HG02623 (cell line): ENCODE results near the gene CYP4B1.
"Not testable (repeated sequence)": the region's sequence is repeated elsewhere in the genome, so short reads cannot be mapped to it uniquely, and the experiment has no call there.

Experiments
- ATAC-seq: cut with Tn5 transposase; IDR thresholded peaks from one replicate; pipeline ENCODE4 v1.9.1; 2021; ENCODE audit warnings: moderate library complexity; ENCODE audit not compliant: unreplicated experiment

The CYP4B1 gene

DNA sequence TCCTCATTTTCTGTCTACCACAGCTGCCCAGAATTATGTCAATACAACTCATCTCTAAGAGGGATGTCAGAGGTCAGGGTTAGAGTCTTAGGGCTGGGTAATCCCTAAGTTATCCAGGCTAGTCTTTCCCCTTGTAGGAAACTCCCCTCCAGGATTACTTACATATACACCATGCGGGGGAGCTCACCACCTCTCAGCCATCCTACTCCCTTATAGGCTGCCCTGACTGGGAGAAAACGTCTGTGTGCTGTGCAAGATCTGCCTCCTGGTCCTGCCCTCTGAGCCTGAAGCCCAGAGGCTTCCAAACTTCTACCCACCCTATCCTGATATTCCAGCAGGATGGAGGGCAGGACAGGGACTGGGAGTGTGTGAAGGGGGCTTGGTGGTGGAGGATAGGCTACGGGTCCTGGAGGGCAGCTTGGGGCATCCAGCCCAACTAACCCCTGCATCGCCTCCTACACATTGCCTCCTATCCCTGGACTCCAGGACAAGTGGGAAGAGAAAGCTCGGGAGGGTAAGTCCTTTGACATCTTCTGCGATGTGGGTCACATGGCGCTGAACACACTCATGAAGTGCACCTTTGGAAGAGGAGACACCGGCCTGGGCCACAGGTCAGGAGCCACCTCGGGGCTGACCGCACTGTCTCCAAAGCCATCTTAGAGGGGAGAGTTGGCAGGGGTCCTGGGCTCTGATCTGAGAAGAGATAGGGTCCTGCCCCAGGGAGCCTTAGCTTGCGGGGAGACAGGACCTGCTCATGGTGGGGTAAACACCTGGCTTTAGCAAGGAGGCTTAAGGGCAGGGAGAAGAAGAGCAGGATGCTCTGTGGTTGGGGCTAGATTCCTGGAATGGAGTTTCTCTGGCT is 14.4 kb downstream of the CYP4B1 start:
- no peak for ATAC-seq

DNA sequence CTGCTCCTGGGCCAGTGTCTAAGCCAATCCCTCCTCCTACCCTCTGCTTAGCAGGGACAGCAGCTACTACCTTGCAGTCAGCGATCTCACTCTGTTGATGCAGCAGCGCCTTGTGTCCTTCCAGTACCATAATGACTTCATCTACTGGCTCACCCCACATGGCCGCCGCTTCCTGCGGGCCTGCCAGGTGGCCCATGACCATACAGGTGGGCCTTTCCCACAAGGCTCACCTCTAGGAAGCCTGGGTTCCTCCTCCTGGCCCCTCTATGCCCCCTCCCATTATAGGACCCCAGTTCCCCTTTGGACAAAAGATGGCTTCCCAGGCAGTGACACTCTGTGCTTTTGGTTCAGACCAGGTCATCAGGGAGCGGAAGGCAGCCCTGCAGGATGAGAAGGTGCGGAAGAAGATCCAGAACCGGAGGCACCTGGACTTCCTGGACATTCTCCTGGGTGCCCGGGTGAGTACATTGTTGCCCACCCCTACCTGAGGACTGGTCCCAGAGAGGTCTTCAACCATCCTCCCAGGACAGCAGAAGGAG is 15.1 kb downstream of the CYP4B1 start:
- ATAC-seq: no peak

DNA sequence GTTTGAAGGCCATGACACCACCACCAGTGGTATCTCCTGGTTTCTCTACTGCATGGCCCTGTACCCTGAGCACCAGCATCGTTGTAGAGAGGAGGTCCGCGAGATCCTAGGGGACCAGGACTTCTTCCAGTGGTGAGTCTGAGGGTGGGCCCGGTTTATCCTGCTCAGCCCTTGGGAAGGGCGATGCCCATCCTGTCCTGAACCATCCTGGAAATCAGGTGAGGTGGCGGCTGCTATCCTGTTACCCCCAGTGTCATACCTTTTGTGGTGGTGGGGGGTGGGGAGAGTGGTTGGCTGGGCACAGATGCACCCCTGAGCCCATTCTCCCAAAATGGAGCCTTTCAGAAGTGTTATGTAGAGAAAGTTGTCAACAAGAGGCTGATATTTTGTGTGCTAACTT is 16.3 kb downstream of the CYP4B1 start:
- no peak for ATAC-seq

DNA sequence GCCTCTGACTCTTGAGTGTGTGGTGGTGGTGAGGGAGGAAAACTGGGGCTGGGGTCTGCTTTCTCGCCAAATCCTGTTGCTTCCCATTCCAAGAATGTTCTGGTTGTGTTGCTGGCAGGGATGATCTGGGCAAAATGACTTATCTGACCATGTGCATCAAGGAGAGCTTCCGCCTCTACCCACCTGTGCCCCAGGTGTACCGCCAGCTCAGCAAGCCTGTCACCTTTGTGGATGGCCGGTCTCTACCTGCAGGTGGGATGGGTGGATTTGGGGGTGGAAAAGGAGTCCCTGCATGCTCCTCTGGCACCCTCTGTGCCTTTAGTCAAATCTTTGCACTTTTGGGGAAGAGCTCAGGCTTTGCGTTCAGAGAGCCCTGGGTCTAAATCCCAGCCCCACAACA is 18.1 kb downstream of the CYP4B1 start:
- no peak for ATAC-seq

DNA sequence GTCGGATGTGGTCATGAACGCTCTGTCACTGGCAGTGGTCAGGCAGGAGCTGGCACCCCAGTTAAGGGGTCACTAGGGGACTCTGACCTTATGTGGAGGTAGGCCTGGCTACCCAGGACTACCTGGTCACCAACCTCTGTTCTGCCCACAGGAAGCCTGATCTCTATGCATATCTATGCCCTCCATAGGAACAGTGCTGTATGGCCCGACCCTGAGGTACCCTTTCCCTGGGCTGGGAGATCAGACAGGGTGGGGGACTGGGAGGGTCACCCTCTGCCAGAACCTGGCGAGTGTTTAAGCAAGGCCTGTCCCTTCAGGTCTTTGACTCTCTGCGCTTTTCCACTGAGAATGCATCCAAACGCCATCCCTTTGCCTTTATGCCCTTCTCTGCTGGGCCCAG is 19.0 kb downstream of the CYP4B1 start:
- ATAC-seq: no peak

DNA sequence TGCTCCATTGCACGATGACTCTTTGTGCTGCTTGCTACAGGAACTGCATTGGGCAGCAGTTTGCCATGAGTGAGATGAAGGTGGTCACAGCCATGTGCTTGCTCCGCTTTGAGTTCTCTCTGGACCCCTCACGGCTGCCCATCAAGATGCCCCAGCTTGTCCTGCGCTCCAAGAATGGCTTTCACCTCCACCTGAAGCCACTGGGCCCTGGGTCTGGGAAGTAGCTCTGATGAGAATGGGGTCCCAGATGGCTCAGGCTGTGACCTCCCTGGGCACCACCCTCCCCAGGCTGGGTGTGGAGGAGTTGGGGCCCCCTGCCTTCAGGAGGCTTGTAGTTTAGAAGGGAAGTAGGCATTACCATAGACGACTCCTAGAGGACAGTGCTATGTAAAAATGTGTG is 19.7 kb downstream of the CYP4B1 start:
- no peak for ATAC-seq

DNA sequence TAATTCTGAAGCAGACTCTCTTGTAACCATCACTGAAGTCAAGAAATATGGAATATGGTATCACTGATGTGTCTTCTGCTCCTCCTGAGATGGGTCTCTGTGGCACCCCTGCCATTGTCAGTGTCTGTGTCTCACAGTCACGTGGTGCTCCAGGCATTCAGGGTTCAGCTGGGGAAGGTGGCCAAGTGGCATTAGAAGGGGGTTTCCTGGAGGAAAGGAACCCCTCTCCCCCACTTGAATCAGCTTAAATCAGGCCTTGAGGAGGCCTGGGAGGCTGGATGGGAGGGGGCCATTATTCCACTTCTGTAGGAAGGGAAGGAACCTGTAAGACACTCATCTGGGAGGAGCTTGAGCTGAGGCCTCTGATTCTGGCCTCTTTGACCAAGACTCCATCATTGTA is 20.5 kb downstream of the CYP4B1 start:
- ATAC-seq: no peak

DNA sequence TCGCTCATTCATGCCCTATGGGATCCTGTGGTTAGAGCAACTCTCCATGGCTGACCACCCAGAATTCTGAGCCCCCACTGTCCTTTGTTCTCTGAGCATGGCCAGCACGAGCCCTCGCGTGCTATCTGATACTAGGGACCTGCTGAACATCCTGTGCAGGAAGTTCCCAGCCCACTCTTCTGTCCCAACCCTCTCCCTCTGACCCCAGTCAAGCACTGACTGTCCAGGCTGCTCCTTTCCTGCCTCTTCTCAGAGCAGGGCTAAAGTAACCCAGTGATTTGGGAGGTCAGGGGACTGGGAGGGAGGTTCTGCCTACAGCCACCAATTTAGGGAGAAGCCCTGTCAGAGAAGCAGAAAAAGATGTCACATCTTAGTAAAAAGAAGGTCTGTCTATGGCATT is 21.2 kb downstream of the CYP4B1 start:
- no peak for ATAC-seq

DNA sequence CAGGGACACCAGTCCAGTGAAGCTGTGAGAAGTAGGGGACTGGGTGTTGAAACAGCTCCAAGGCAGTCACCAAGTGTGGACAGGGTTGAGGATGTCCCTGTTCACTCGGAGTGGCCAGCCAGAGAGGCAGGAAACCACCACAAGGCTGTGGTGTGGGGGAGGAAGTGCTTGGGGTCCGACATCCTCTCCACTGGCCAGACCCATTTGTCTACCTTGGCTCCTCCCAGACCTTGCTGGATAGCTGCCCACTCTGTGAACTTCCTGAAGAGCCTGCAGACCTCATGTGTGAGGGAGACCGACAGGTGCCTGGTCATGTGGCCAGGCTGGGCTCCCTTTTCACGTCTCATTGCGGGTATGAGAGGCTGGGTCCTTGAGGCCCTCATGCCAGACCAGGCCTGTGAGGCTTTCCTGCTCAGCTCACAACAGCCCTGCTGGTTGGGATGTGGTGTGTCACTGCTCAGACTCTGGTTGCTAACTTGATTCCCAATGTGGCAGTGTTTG is 21.8 kb downstream of the CYP4B1 start:
- ATAC-seq: no peak

DNA sequence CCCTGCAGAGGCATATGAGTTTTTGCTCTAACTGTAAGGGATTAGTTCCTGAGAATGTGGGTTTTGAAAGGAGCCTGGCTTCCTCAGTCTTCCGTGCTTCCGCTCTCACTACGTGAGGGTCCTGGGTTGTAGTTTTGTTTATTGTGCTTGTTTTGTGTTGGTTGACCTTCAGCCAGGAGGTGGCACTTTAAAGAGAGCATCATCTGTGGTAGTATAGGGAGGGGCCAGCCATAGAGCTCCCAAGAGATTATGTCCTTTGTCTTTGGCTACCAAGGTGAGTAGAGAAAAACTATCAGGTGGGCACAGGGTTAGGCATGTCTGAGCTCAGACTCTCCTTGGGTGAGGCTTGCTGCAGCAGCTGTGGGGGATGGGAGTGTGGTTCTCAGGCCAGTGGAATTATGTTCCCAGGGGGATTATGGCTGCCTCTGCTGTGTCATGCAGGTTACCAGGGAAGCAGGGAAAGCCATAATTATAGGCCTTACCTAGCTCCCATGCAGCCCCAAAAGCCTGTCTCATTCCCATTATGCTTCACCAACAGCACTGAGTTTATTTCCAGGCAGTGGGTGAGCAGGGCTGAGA is 23.5 kb downstream of the CYP4B1 start:
- no peak for ATAC-seq

DNA sequence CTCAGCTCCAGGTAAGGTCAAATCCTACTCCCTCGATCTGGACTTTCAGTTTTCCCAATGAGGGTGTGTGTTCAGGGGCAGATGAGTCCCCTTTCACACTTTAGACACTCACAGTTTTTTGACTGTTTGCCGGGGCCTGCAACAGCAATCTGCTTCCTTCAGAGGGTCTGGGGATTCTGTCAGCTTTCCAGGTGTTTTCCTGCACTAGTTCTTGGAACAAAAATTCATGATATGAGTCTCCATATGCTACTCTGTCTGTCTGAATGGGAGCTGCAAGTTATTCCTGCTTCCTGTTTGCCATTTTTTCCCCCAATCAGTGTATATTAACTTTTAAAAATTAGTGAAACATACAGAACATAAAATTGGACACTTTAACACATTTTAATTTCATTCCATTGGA is 24.3 kb downstream of the CYP4B1 start:
- no peak for ATAC-seq

DNA sequence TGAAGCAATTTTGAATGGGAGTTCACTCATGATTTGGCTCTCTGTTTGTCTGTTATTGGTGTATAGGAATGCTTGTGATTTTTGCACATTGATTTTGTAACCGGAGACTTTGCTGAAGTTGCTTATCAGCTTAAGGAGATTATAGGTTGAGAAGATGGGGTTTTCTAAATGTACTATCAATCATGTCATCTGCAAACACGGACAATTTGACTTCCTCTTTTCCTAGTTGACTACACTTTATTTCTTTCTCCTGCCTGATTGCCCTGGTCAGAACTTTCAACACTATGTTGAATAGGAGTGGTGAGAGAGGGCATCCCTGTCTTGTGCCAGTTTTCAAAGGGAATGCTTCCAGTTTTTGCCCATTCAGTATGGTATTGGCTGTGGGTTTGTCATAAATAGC is 28.0 kb downstream of the CYP4B1 start:
- not testable (repeated sequence) for ATAC-seq

DNA sequence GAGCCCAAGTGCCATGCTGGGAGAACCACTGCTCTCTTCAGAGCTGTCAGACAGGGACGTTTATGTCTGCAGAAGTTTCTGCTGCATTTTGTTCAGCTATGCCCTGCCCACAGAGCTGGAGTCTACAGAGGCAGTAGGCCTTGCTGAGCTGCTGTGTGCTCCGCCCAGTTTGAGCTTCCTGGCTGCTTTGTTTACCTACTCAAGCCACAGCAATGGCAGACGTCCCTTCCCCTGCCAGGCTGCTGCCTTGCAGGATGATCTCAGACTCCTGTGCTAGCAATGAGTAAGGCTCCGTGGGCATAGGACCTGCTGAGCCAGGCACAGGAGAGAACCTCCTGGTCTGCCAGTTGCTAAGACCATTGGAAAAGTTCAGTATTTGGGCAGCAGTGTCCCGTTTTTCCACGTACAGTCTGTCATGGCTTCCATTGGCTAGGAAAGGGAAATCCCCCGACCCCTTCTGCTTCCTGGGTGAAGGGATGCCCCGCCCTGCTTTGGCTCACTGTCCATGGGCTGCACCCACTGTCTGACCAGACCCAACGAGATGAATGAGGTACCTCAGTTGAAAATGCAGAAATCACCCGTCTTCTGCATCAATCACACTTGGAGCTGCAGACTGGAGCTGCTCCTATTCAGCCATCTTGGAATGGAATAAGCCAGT is 31.9 kb downstream of the CYP4B1 start:
- ATAC-seq: no peak

DNA sequence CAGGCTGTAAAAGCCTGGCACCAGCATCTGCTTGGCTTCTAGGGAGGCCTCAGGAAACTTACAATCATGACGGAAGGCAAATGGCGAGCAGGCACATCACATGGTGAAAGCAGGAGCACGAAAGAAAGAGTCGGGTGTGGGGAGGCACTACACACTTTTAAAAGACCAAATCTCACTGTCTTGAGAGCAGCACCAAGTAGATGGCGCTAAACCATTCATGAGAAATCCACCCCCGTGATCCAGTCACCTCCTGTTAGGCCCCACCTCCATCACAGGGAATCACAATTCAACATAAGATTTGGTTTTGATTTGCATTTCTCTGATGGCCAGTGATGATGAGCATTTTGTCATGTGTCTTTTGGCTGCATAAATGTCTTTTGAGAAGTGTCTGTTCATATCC is 36.6 kb downstream of the CYP4B1 start:
- ATAC-seq: not testable (repeated sequence)

DNA sequence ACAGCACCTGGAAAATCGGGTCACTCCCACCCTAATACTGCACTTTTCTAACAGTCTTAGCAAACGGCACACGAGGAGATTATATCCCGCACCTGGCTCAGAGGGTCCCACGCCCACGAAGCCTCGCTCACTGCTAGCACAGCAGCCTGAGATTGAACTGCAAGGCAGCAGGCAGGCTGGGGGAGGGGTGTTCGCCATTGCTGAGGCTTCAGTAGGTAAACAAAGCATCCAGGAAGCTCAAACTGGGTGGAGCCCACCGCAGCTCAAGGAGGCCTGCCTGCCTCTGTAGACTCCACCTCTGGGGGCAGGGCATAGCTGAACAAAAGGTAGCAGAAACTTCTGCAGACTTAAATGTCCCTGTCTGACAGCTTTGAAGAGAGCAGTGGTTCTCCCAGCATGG is 47.5 kb downstream of the CYP4B1 start:
- ATAC-seq: not testable (repeated sequence)

DNA sequence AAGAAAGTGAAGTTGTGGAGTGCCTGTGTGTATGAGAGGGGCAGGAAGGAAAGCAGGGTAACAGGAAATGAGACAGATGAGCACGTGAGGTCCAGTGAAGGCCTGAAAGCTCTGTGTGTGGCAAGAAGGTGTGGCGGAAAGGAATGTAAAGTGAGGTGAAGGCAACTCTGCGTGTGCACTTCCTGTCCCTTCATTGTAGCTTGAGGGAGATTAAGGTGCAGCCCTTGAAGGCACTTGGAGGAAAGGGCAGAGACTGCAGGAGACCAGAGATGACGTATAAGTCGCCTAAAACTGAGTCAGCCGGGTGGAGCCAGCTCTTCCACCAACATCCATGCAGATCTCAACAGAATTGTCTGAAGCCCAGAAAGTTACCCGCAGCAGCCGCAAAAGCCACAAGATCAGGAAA is 58.8 kb downstream of the CYP4B1 start:
- not testable (repeated sequence) for ATAC-seq

DNA sequence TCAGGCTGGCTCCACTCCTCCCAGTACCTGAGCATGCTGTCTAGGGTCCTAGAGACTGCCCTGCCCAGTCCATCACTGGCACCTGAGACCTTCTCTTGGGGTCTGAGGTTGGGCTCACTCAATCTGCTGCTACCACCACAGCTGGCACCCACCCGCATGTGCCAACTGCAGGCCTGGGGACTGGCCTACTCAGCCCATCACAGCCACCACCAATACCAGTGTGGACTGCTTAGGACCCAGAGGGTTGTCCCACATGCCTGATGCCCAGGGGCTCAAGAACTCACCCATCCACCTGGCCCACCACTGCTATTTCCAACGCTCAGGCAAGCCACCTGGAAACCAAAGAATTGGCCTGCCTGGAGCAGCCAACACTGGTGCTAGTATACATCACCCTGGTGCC is 63.5 kb downstream of the CYP4B1 start:
- ATAC-seq: no peak
